NCI-H2196 (cell line): Measurements from ENCODE around the gene CCDC47.
"Not testable (repeated sequence)": the region's sequence is repeated elsewhere in the genome, so short reads cannot be mapped to it uniquely, and the experiment has no call there.

ENCODE experiments used
- DNase-seq: peaks from one replicate; lab custom pipeline; 2025; ENCODE audit not compliant: unreplicated experiment; lab: John Stamatoyannopoulos, UW

CCDC47 gene, protein sequence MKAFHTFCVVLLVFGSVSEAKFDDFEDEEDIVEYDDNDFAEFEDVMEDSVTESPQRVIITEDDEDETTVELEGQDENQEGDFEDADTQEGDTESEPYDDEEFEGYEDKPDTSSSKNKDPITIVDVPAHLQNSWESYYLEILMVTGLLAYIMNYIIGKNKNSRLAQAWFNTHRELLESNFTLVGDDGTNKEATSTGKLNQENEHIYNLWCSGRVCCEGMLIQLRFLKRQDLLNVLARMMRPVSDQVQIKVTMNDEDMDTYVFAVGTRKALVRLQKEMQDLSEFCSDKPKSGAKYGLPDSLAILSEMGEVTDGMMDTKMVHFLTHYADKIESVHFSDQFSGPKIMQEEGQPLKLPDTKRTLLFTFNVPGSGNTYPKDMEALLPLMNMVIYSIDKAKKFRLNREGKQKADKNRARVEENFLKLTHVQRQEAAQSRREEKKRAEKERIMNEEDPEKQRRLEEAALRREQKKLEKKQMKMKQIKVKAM

DNA sequence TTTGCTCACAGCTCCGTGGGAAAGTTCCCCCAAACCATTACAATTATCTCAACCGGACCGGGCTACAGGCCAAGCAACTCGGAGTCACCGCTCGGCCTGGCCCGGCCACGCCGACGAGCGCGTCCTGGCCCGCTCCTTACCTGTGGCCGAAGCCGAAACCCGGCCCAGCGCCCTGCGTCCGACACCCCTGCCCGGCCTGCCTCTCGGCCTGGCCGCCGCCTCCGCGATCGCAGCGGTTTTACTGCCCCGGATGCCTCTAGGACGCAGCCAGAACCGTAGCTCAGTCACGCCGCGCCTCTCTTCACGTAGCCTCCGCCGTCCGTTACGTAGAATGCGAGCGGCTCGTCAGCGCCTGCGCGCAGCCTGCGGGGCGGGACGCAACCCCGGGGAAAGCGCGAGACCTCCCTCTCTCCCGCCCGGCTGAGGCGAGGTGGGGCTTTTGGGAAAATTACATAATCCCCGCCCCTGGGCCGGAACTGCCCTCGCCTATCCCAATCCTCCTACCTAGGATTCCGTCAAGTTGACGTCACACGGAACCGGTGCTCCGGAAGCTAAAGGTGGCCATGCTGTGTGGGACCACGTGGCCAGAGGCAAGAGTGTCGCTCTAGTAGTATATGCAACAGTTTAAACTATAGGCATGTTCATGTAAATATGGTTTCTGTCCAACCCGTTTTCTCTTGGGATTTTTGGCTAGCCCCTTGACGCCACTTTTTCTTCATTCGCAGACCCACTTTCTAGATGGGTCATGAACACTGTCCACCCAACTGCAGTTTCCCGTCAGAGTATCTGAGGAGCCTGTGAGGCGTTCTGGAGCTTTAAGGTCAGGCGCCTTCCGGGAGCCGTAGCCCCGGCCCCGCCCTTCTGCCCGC is at the start of gene CCDC47:
Gene CCDC47, minus strand, starts transcription at position 326 of the 869 bp plus-strand sequence. CDS start 7,422 bp downstream, outside the sequence.
- DNase-seq, result peak; percentile 99

- no peak for DNase-seq
Measured at GRCh38 chr17:63822537-63822936, 49.1 kb upstream of the CCDC47 start.

DNA sequence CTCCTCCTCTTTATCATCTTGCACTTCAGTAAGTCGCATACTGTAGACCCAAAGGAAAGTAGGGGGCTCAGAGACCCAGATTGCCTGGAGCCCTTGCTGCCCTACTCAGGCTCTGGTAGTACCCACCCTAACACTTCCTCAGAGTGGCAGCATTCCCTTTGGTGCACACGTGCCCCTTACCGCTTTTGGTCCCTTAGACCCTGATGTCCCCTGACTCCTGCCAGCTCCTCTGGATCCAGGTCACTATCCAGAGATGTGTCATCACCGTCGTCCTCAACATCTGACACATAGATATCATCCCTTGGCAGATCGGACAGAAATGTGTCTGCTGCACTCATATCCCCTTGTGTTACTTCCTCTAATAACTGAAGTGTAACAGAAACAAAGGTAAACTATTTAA is 48.4 kb upstream of the CCDC47 start:
- DNase-seq, result no peak

DNA sequence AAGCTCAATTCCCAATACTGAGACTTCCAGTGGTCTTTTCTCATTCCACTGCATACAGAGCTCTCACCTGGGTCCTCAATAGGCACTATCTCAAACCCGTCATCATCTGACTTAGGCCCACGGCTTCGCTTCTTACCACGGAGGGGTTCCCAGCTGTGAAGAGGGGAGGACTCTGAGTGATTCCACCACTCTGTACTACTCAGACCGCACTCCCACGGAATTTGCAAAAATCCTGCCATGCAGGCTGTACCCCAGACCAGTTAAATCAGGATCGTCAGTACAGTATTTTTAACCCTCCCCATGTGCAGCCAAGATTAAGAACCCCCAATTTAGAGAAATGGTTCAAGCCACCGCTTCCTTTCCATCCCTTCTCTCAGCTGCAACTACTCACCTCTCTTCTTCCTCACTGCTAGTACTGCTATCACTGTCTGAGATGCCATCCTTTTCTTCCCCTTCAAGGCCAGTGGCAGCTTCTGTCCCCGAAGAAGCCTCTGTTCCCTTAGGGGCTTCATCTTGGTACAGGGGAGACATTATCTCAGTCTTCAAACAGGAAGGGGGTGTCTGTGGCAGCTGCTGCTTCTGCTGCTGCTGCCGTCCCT is 47.7 kb upstream of the CCDC47 start:
- no peak for DNase-seq

GRCh38 chr17:63819585-63820537 is 46.5 kb upstream of the CCDC47 start:
- no peak for DNase-seq

- no peak for DNase-seq
Measured at GRCh38 chr17:63819131-63819530, 45.7 kb upstream of the CCDC47 start.

DNA sequence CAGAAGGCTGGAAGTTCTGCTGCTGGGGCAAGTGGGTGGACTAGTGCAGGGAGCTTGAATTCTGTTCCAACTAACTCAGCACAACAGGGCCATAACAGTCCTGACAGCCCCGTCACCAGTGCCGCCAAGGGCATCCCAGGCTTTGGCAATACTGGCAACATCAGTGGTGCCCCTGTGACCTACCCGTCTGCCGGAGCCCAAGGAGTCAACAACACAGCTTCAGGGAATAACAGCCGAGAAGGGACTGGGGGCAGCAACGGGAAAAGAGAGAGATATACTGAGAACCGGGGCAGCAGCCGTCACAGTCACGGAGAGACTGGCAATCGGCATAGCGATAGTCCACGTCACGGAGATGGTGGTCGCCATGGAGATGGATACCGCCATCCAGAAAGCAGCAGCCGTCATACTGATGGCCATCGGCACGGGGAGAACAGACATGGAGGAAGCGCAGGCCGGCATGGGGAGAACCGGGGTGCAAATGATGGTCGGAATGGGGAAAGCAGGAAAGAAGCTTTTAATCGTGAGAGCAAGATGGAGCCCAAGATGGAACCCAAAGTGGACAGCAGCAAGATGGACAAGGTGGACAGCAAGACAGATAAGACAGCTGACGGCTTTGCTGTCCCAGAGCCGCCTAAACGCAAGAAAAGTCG is 44.5 kb upstream of the CCDC47 start:
- DNase-seq, result no peak

DNA sequence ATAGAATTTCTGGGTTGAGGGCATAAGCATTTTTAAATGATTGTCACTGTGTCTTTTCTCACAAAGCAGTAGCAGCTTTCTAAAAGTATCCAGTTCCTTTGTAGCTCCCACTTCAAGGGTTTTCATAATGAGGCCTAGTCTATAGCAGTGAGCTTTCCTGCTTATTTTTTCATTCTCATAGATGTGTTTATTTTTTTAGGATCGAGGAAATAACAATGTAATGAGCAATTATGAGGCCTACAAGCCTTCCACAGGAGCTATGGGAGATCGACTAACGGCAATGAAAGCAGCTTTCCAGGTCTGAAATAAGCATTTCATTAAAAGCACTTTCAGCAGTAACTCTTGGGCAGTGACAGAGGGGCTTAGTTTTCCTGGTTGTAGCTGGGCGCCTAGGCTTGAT is 43.3 kb upstream of the CCDC47 start:
- DNase-seq, result no peak

- no peak for DNase-seq
Measured at GRCh38 chr17:63816123-63816522, 42.7 kb upstream of the CCDC47 start.

DNA sequence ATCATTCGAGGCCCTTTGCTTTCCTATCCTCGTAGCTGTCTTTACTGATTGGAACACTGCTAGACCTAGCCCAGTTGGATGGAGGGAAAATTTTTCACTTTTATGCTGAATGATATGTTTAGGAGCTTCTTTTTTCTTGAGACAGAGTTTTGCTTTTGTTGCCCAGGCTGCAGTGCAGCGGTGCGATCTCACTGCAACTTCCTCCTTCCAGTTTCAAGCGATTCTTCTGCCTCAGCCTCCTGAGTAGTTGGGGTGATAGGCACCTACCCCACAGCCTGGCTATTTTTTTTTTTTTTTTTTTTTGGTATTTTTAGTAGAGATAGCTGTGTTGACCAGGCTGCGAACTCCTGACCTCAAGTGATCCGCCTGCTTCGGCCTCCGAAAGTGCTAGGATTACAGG is 36.6 kb upstream of the CCDC47 start:
- DNase-seq, result no peak

- no peak for DNase-seq
Measured at GRCh38 chr17:63805591-63805990, 32.2 kb upstream of the CCDC47 start.

DNA sequence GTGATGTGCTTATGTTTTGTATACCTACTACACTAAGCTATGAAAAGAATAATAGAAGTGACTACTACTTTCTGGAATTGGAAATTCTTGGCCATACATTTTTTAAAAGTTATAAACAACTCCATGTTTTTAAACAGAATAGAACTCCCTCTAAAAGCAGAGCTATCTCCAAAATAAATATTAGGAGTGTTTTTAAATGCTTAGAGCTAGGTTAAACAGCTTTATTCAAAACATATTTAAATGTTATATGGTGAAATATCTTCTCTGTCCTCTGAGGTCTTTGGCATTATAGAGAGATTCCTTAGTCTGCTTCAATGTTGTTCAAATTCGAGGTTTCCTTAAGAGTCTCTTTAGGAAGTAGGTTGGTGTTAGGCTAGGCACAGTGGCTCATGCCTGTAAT is 30.9 kb upstream of the CCDC47 start:
- DNase-seq, result no peak

- DNase-seq, result no peak
Measured at GRCh38 chr17:63800783-63801182, 27.4 kb upstream of the CCDC47 start.

DNA sequence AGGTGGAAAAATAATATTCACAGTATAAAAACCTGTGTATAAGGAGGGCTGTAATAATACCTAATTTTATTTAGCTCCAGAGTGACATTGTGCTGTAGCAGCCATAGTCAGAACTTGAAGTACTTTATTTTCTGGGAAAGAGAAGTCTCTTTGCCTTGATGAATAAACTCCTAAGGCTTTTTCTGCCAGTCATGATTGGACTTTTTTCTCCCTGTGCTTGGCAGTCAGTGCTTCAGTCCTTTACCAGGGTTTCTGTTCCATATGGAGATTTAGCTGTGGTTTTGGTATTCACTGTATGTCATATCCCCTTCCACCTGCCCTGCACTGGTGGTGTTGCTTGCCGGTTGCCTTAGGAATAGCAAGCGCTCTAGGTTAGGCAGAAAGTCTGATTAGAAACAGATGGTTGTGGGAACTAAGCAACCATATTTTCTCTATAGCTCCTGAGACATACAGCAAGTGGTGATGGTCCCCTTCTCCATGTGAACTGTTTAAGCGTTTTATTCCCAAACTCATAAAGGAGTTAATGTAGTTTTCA is 25.2 kb upstream of the CCDC47 start:
- no peak for DNase-seq

DNA sequence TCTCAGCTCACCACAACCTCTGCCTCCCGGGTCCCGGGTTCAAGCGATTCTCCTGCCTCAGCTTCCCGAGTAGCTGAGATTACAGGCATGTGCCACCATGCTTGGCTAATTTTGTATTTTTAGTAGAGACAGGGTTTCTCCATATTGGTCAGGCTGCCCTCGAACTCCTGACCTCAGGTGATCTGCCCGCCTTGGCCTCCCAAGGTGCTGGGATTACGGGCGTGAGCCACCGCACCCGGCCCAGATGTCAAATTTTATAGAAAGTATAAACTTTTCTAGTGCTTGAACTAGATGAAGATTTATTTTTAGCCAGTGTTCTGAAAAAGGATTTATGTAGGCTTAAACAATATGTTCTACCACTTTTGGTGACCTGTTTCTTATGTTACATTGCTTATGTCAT is 23.0 kb upstream of the CCDC47 start:
- not testable (repeated sequence) for DNase-seq

- DNase-seq, result no peak
Measured at GRCh38 chr17:63792055-63792729, 18.8 kb upstream of the CCDC47 start.

GRCh38 chr17:63790057-63790456 is 16.7 kb upstream of the CCDC47 start:
- DNase-seq, result no peak

GRCh38 chr17:63786971-63787711 is 13.7 kb upstream of the CCDC47 start:
- no peak for DNase-seq
